HG03378 (cell line): ENCODE results near the gene PACS2.

Source experiments
- ATAC-seq: cut with Tn5 transposase; IDR thresholded peaks from one replicate; pipeline ENCODE4 v1.9.1; 2021; ENCODE audit warnings: mild to moderate bottlenecking, moderate library complexity; ENCODE audit not compliant: unreplicated experiment

Gene PACS2

GRCh38 chr14:105419195-105420091 lies 104.9 kb downstream of the PACS2 start, which contains the start of gene MTA1:
Gene MTA1, plus strand, starts transcription at chr14:105419827. Its CDS starts 209 bp downstream, at chr14:105420036.
- no peak for ATAC-seq

- ATAC-seq: no peak
Measured at GRCh38 chr14:105420101-105420973, 105.8 kb downstream of the PACS2 start.

GRCh38 chr14:105420974-105421674 lies 106.6 kb downstream of the PACS2 start:
- no peak for ATAC-seq

DNA sequence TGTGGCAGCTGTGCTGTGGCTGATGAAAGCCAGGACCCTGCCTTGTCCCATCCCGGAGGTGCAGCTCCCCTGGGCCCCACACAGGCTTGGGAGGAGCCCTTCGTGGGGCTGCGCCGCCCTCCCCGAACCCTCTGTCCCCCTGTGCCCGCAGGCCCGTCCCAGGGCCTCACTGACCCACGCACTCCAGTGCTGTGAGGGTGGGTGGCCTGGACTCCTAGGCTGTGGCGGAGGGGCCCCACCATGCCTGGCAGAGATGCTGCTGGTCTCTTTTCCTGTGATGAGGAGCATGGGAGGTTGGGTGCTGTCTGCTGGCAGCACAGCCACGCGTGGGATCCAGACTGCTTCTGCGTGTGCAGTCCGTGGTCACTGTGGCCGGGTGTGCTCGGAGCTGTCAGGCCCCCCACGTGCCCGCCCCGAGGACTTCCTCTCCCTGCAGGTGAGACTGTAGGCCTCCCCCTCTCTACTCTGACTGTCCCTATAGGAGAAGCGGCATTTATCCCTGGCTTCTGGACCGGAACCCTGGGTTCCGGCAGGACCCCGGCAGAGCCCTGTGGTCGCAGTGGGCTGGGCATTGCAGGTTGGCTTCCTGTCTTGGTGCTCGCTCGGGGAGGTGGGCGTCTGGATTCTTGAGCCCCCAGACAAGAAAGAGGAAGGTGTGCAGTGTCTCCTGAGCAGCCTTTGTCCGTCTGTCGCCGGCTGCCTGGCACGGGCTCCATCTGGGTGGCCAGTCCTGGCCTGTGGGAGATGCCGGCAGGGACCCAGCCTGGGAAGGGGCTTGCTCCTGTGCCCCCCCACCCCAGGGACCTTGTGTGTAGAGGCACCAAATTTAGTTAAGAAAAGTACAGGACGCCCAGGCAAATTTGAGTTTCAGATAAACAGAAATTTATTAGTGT lies 107.4 kb downstream of the PACS2 start:
- no peak for ATAC-seq

- ATAC-seq: no peak
Measured at GRCh38 chr14:105422695-105423487, 108.3 kb downstream of the PACS2 start.

DNA sequence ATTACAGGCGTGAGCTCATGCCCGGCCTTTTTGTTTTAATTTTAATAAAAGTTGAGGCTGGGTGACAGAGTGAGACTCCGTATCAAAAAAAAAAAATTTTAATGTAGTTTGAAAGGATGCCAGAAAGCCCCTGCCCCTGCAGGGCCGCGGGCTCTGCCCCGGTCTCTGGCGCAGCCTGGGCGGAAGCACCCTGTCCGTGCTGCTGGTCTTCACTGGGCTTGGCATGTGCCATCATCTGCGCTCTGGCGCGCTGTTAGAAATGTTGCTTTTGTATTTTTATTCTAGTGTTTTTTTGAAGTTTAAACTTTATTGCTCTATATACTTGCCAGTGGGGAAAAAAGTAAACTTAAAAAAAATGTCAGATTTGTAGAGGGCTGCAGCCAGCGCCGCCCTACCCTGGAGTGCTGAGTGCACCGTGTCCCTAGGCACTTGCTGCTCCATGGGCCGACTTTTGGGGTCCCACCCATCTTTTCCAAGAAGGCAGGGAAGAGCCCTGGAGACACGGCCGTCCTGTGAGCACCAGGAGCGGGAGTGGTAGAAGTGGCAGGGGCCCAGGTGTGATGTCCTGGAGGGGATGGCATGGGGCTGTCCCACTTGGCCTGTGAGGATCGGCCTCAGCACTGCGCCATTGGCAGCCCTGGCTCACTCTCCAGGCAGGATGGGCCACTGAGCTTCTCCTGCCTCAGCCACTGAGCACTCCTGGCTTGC lies 109.1 kb downstream of the PACS2 start:
- no peak for ATAC-seq

DNA sequence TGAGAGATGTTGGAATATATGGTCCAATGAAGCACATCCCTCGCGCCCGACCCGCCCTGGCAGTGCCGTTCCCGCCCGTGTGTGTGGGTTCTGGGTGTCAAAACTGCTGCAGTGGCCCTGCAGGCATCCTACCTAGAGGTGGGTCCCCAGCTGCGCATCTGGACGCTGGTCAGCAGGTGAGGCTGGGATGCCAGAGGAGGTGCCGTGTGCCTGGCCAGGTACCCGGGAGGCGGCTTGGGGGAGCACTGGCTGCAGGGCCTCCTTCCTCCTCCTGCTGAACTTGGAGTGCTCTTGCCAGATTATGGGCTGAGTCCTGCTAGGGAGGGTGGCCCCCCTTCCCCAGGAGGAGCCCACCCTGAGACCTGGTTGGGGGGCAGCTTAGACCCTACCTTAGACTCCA lies 110.3 kb downstream of the PACS2 start:
- ATAC-seq: no peak

DNA sequence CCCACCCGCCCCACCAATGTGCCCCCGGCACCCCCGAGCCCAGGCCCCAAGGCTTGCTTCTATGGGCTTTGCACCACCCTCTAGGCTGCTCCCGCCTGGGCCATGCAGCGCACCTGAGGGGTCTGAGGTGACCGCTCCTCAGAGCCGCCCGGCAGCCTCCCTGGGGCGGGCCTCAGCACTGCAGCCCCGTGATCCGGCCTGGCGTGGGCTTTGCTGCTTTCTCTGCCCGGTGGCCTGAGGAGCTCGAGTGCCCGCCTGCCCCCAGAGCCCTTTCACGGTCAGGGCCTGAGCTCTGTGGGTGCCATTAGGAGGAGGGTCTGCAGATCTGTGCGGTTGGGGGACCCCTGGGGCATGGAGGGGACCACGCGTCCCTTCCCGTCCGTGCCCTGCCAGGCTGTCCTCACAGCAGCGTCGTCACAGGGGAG lies 111.3 kb downstream of the PACS2 start:
- ATAC-seq: no peak

GRCh38 chr14:105426416-105427130 lies 112.0 kb downstream of the PACS2 start:
- no peak for ATAC-seq

DNA sequence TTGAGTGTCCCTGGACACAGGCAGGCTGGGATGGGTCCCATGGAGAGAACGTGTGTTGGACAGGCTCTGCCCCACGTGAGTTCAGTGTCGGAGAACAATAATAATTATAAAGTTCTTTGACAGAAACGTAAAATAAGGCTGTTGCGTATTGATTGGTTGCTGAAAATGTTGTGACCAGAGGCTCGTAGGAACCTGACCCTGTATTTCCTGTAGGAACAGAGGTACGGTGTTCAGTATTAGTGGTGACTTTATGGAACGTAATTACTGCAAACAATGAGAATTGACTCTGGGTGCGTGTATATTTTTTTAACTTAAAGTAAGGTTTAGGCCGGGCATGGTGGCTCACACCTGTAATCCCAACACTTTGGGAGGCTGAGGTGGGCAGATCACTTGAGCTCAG lies 112.9 kb downstream of the PACS2 start:
- no peak for ATAC-seq

DNA sequence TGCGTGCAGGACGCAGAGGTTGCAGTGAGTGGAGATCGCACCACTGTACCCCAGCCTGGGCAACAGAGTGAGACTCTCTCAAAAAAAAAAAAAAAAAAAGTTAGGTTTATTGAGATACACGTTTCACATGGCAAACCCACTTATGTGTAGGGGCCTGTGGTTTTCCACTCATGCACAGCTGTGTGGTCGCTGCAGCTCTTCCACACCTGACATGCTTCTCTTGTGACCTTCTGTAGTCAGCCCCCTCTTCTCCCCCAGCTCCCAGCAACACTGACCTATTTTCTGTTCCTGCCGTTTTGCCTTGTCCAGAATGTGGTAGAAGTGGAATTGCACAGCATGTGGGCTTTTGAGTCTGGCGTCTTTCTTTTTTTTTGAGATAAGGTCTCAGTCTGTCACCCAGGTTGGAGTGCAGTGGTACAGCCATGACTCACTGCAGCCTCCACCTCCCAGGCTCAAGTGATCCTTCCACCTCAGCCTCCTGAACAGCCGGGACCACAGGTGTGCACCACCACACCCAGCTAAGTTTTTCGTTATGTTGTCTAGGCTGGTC lies 113.5 kb downstream of the PACS2 start:
- ATAC-seq: no peak

DNA sequence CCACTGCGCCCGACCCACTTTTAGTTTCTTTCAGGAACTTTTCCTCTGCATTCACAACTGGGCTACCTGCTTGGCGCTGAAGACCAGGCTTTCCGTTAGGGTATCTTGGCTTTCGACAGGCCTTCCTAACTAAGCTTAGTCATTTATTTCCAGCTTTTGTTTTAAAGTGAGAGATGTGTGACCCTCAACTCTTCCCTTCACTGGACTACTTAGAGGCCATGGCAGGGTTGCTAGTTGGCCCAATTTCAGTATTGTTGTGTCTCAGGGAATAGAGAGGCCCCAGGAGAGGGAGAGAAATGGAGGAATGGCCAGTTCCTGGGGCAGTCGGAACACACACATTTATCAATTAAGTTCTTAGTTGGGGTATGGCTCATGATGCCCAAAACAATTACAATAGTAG lies 115.5 kb downstream of the PACS2 start:
- ATAC-seq: no peak

GRCh38 chr14:105430565-105430964 lies 116.0 kb downstream of the PACS2 start:
- ATAC-seq: no peak

DNA sequence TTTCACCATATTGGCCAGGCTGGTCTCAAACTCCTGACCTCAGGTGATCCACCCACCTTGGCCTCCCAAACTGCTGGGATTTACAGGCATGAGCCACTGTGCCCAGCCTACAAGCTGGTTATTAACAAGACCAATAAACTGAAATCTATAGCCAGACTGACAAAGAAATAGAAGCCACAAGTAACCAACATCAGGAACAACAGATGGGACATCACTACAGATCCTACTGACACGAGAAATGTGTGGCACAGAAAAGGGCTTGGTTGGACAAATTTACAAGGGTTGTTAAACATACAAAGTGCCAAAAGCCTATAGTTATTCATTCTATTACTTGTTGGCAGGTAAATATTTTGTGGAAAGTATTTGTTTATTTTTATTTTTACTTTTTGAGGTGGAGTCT lies 116.7 kb downstream of the PACS2 start:
- no peak for ATAC-seq

GRCh38 chr14:105432657-105433056 lies 118.1 kb downstream of the PACS2 start:
- no peak for ATAC-seq

- no peak for ATAC-seq
Measured at GRCh38 chr14:105433161-105433605, 118.6 kb downstream of the PACS2 start.

DNA sequence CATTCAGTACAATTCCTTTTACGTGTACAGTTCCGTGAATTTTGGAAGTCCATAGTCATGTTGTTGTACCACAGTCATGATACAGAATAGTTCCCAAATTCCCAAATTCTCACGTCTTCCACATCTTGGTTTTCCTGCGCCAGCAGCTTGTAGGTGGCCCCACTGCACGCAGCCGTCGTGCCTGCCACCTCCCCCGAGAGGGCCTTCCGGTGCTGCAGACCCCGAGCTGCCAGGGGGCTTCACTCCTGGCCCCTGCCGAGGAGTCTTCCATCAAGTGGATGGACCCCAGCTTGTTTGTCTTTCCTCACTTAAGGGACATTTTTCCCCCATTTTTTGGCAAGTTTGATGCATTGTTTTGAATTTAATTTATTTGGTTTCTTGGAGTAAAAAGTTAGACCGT lies 121.9 kb downstream of the PACS2 start:
- ATAC-seq: no peak
